DOHH2 (cell line): ENCODE results near the gene ADGRB2.

Experiments
- H3F3A ChIP-seq: fragments of 200-600 bp; sonication (generic), shearing (Covaris generic); 2 replicates; pipeline ENCODE4 v1.6.0; 2016; ENCODE audit warnings: antibody characterized with exemption, mild to moderate bottlenecking; ENCODE audit not compliant: control insufficient read depth, insufficient read depth
- H3K27ac ChIP-seq: fragments of 200-600 bp; sonication (generic); 2 replicates; pipeline ENCODE4 v1.5.1; 2014; ENCODE audit warnings: low read depth, mild to moderate bottlenecking, low read length, moderate library complexity
- H3K27me3 ChIP-seq: fragments of 200-600 bp; sonication (generic); 2 replicates; pipeline ENCODE4 v1.6.1; 2014; ENCODE audit warnings: mild to moderate bottlenecking, low read length, mixed read lengths; ENCODE audit not compliant: control insufficient read depth
- H3K36me3 ChIP-seq: fragments of 200-600 bp; sonication (generic); 2 replicates; pipeline ENCODE4 v1.6.1; 2014; ENCODE audit warnings: mild to moderate bottlenecking, low read length, moderate library complexity, mixed read lengths; ENCODE audit not compliant: control insufficient read depth
- H3K4me1 ChIP-seq: fragments of 200-600 bp; sonication (generic); 2 replicates; pipeline ENCODE4 v1.6.1; 2014; ENCODE audit warnings: mild to moderate bottlenecking, low read length, mixed read lengths; ENCODE audit not compliant: control insufficient read depth
- H3K4me2 ChIP-seq: fragments of 200-600 bp; sonication (generic); 2 replicates; pipeline ENCODE4 v1.6.0; 2014; ENCODE audit warnings: mild to moderate bottlenecking, low read length, moderate library complexity
- H3K4me3 ChIP-seq: fragments of 200-600 bp; sonication (generic); 2 replicates; pipeline ENCODE4 v1.5.1; 2014; ENCODE audit warnings: mild to moderate bottlenecking, low read length, mixed read lengths
- H3K79me2 ChIP-seq: fragments of 200-600 bp; sonication (generic); 2 replicates; pipeline ENCODE4 v1.6.1; 2014; ENCODE audit warnings: mild to moderate bottlenecking, low read length, mixed read lengths; ENCODE audit not compliant: control insufficient read depth
- H3K9me2 ChIP-seq: fragments of 200-600 bp; sonication (generic); replicated peaks from 2 replicates; pipeline ENCODE4 v1.6.1; 2014; ENCODE audit warnings: mild to moderate bottlenecking, low read length, mixed read lengths; ENCODE audit not compliant: control insufficient read depth
- H3K9me3 ChIP-seq: fragments of 200-600 bp; sonication (generic); 2 replicates; pipeline ENCODE4 v1.6.1; 2014; ENCODE audit warnings: antibody characterized with exemption, low read length, mixed read lengths; ENCODE audit not compliant: control insufficient read depth, insufficient read depth
- H4K20me1 ChIP-seq: fragments of 200-600 bp; sonication (generic); 2 replicates; pipeline ENCODE4 v1.6.0; 2014; ENCODE audit warnings: low read depth, mild to moderate bottlenecking, antibody characterized with exemption, low read length, moderate library complexity; ENCODE audit not compliant: control insufficient read depth, insufficient read depth
- CTCF ChIP-seq: fragments of 200-600 bp; sonication (generic); IDR thresholded peaks from one replicate; pipeline ENCODE4 v1.5.1; 2014; ENCODE audit warnings: antibody characterized with exemption, mild to moderate bottlenecking, low read depth, low read length; ENCODE audit not compliant: poor library complexity, severe bottlenecking
- EZH2phosphoT487 ChIP-seq: fragments of 200-600 bp; sonication (generic); IDR thresholded peaks from 2 replicates; pipeline ENCODE4 v1.6.1; 2017; ENCODE audit warnings: borderline replicate concordance, mild to moderate bottlenecking, antibody characterized with exemption, low read length, moderate library complexity, mixed read lengths

The ADGRB2 gene

GRCh38 chr1:31754397-31754796 is 9.7 kb downstream of the ADGRB2 start:
- Histone ChIP-seq H3K4me3 (no peak overlapping the region), H4K20me1 (peaks cover 12% of the 10 kb centered on the region; the same call in 1 of the 2 replicates), H3K4me2 (no peak overlapping the region), H3F3A (peaks cover 5% of the 10 kb centered on the region), H3K79me2 (no peaks in the 10 kb centered on the region), H3K9me2 (no peaks in the 10 kb centered on the region), H3K9me3 (no peaks in the 10 kb centered on the region), H3K27me3 (peaks cover 60% of the 10 kb centered on the region), H3K4me1 (peaks cover 15% of the 10 kb centered on the region), H3K36me3 (no peaks in the 10 kb centered on the region), H3K27ac (no peak overlapping the region)
- TF ChIP-seq EZH2phosphoT487 (no peak), CTCF (no peak)

GRCh38 chr1:31753707-31754349 is 10.3 kb downstream of the ADGRB2 start:
- no peaks in the 10 kb centered on the region for H3K9me3 ChIP-seq
- no peak overlapping the region for H3K4me3 ChIP-seq
- H3K4me1 ChIP-seq: peaks cover 15% of the 10 kb centered on the region
- no peak overlapping the region for H3K27ac ChIP-seq
- peaks cover 13% of the 10 kb centered on the region; the same call in 1 of the 2 replicates for H4K20me1 ChIP-seq
- no peaks in the 10 kb centered on the region for H3K36me3 ChIP-seq
- peaks cover 60% of the 10 kb centered on the region for H3K27me3 ChIP-seq
- peaks cover 5% of the 10 kb centered on the region for H3F3A ChIP-seq
- H3K4me2 ChIP-seq: no peak overlapping the region
- no peaks in the 10 kb centered on the region for H3K9me2 ChIP-seq
- no peaks in the 10 kb centered on the region for H3K79me2 ChIP-seq
- no peak for TF ChIP-seq CTCF
- no peak for TF ChIP-seq EZH2phosphoT487

GRCh38 chr1:31752952-31753475 is 11.1 kb downstream of the ADGRB2 start:
- peaks cover 13% of the 10 kb centered on the region; the same call in 1 of the 2 replicates for H4K20me1 ChIP-seq
- H3K9me3 ChIP-seq: no peaks in the 10 kb centered on the region
- peaks cover 5% of the 10 kb centered on the region for H3F3A ChIP-seq
- H3K4me3 ChIP-seq: no peak overlapping the region
- peaks cover 57% of the 10 kb centered on the region for H3K27me3 ChIP-seq
- H3K4me2 ChIP-seq: no peak overlapping the region
- TF ChIP-seq EZH2phosphoT487 (no peak), CTCF (no peak)
- peaks cover 15% of the 10 kb centered on the region for H3K4me1 ChIP-seq
- no peaks in the 10 kb centered on the region for H3K36me3 ChIP-seq
- H3K27ac ChIP-seq: no peak overlapping the region
- no peaks in the 10 kb centered on the region for H3K9me2 ChIP-seq
- H3K79me2 ChIP-seq: no peaks in the 10 kb centered on the region
